Measurements from ENCODE around the gene KLF3. TPM values are rescaled to one million over a fixed set of nuclear protein-coding genes. Genes with fewer than 3 reads are reported as not detected.

Gene KLF3
- total RNA-seq, 1 donor from 2014 or later: 15.9 TPM

GRCh38 chr4:38661371-38661770 is 2.6 kb upstream of the KLF3 start:
- POLR2A ChIA-PET: interaction anchor here (0.9 to 1.3 kb wide), 2 partner anchors 10 to 342 kb away, joined by 3 read pairs; no protein-coding TSS in a partner anchor

GRCh38 chr4:38662522-38663089 is 1.4 kb upstream of the KLF3 start:
- H3K27ac Mint-ChIP-seq: peak overlapping the region; percentile 88
- H3K36me3 Mint-ChIP-seq (ENCODE audit: low read depth): no peaks in the 10 kb centered on the region
- ATAC-seq (ENCODE audit: low read depth) (no peak), DNase-seq (no peak)
- H3K27me3 Mint-ChIP-seq: peaks cover 2% of the 10 kb centered on the region
- TF ChIP-seq CTCF (IDR thresholded peaks at IDR 0.05): no peak
- ChIA-PET POLR2A (interaction anchor here (0.6 to 1.8 kb wide), 8 partner anchors 8 to 502 kb away, joined by 3 to 13 read pairs (median 4); partner anchors contain the start of gene TLR10), CTCF (interaction anchor here (1.1 to 1.8 kb wide), 3 partner anchors 12 to 483 kb away, joined by 3 to 5 read pairs (median 4); no protein-coding TSS in a partner anchor)
- intact Hi-C loops (cut with micrococcal nuclease): loop anchor here (1.0 to 10.0 kb wide), 10 partner anchors 8 to 972 kb away; partner anchors contain the start of genes LIAS, PGM2, RPL9 and SMIM14
- no peaks in the 10 kb centered on the region for H3K9me3 Mint-ChIP-seq
- peak overlapping the region; percentile 83 for H3K4me3 Mint-ChIP-seq
- peaks cover 67% of the 10 kb centered on the region for H3K4me1 Mint-ChIP-seq

More at GRCh38 chr4:38661371-38661770, 2.6 kb upstream of the KLF3 start:
- CTCF ChIA-PET: no interaction called here
- peak overlapping the region; percentile 1 for H3K4me3 Mint-ChIP-seq
- H3K9me3 Mint-ChIP-seq: no peaks in the 10 kb centered on the region
- intact Hi-C loops (cut with micrococcal nuclease): loop anchor here (5.0 to 10.0 kb wide), 8 partner anchors 121 to 973 kb away; partner anchors contain the start of genes LIAS, PGM2, RPL9 and SMIM14
- peak overlapping the region; percentile 41 for H3K27ac Mint-ChIP-seq
- TF ChIP-seq CTCF (IDR thresholded peaks at IDR 0.05): no peak
- ATAC-seq (ENCODE audit: low read depth) (no peak), DNase-seq (no peak)
- H3K36me3 Mint-ChIP-seq (ENCODE audit: low read depth): no peaks in the 10 kb centered on the region
- H3K4me1 Mint-ChIP-seq: peaks cover 56% of the 10 kb centered on the region
- H3K27me3 Mint-ChIP-seq: peaks cover 4% of the 10 kb centered on the region

GRCh38 chr4:38663090-38663800 is 754 bp upstream of the KLF3 start:
- intact Hi-C loops (cut with micrococcal nuclease): loop anchor here (1.0 to 10.0 kb wide), 10 partner anchors 9 to 972 kb away; partner anchors contain the start of genes LIAS, PGM2, RPL9 and SMIM14
- ATAC-seq (ENCODE audit: low read depth) (peak; percentile 45), DNase-seq (peak; percentile 85)
- peaks cover 68% of the 10 kb centered on the region for H3K4me1 Mint-ChIP-seq
- H3K27me3 Mint-ChIP-seq: peaks cover 1% of the 10 kb centered on the region
- no peaks in the 10 kb centered on the region for H3K9me3 Mint-ChIP-seq
- TF ChIP-seq CTCF (IDR thresholded peaks at IDR 0.05): no peak
- ChIA-PET POLR2A (interaction anchor here (0.6 to 1.8 kb wide), 9 partner anchors 9 to 503 kb away, joined by 3 to 13 read pairs (median 4); partner anchors contain the start of gene TLR10), CTCF (interaction anchor here (1.1 to 1.8 kb wide), 3 partner anchors 12 to 483 kb away, joined by 3 to 5 read pairs (median 4); no protein-coding TSS in a partner anchor)
- peak overlapping the region; percentile 83 for H3K4me3 Mint-ChIP-seq
- peak overlapping the region; percentile 88 for H3K27ac Mint-ChIP-seq
- H3K36me3 Mint-ChIP-seq (ENCODE audit: low read depth): no peaks in the 10 kb centered on the region

- intact Hi-C loops (cut with micrococcal nuclease): loop anchor here (1.0 to 10.0 kb wide), 12 partner anchors 117 to 1532 kb away; partner anchors contain the start of genes LIAS, PGM2, RELL1 and RHOH
- no peaks in the 10 kb centered on the region for H3K36me3 Mint-ChIP-seq (ENCODE audit: low read depth)
- POLR2A ChIA-PET: interaction anchor here (0.6 to 0.9 kb wide), 4 partner anchors 66 to 426 kb away, joined by 3 to 5 read pairs (median 3); no protein-coding TSS in a partner anchor
- no peaks in the 10 kb centered on the region for H3K9me3 Mint-ChIP-seq
- peak overlapping the region; percentile 86 for H3K27ac Mint-ChIP-seq
- TF ChIP-seq CTCF (IDR thresholded peaks at IDR 0.05): no peak
- ATAC-seq (ENCODE audit: low read depth) (no peak), DNase-seq (no peak)
- CTCF ChIA-PET: interaction anchor here (1.0 kb wide), 2 partner anchors 10 to 485 kb away, joined by 3 read pairs; no protein-coding TSS in a partner anchor
- H3K4me3 Mint-ChIP-seq: peak overlapping the region; percentile 84
- H3K27me3 Mint-ChIP-seq: no peaks in the 10 kb centered on the region
- H3K4me1 Mint-ChIP-seq: peaks cover 68% of the 10 kb centered on the region
Observed at GRCh38 chr4:38664706-38665401, 855 bp downstream of the KLF3 start.

All from activated B cell treated with CpG ODN at 0.5 μM for 24 hours (primary cell).